22Rv1 (cell line): ENCODE results near the gene UHMK1.
"Not testable (repeated sequence)": the region's sequence is repeated elsewhere in the genome, so short reads cannot be mapped to it uniquely, and the experiment has no call there.

ENCODE experiments used
- CTCF ChIP-seq: fragments of 450-650 bp; IDR thresholded peaks from 2 replicates; pipeline ENCODE4 v1.5.1; 2017; ENCODE audit warnings: mild to moderate bottlenecking
- ZFX ChIP-seq: fragments of 450-650 bp; IDR thresholded peaks from 2 replicates; pipeline ENCODE4 v1.6.1; 2017; ENCODE audit warnings: antibody characterized with exemption, borderline replicate concordance

GRCh38 chr1:162571121-162571520 is 73.5 kb downstream of the UHMK1 start:
- not testable (repeated sequence) for TF ChIP-seq CTCF, ZFX
